Measurements from ENCODE around the gene CCN5.

- TF ChIP-seq CBX5 (IDR thresholded peaks at IDR 0.05; ENCODE audit: low read depth, low read length), result no peak
- no peak for TF ChIP-seq EZH2 (IDR thresholded peaks at IDR 0.05; ENCODE audit: low read depth, low read length, severe bottlenecking)
- TF ChIP-seq YY1 (IDR thresholded peaks at IDR 0.05; ENCODE audit: low read depth, low read length), result no peak
- no peak for TF ChIP-seq EGR1 (IDR thresholded peaks at IDR 0.05; ENCODE audit: borderline replicate concordance, low read depth, low read length)
- no peak for TF ChIP-seq EP300 (IDR thresholded peaks at IDR 0.05; ENCODE audit: borderline replicate concordance in 1 of 2, low read depth in 2 of 2, low read length in 2 of 2)
- no peak for TF ChIP-seq CREB1 (IDR thresholded peaks at IDR 0.05)
- TF ChIP-seq CTCF (IDR thresholded peaks at IDR 0.05; ENCODE audit: control extremely low read depth in 1 of 3, insufficient read depth in 1 of 3, low read depth in 1 of 3, low read length in 3 of 3), result no peak
- no peak for TF ChIP-seq POLR2AphosphoS5 (IDR thresholded peaks at IDR 0.05; ENCODE audit: low read depth, low read length)
- no peak for TF ChIP-seq POLR2A (IDR thresholded peaks at IDR 0.05; ENCODE audit: control extremely low read depth in 1 of 2, low read depth in 2 of 2, low read length in 2 of 2)
- no peak for TF ChIP-seq BACH1 (IDR thresholded peaks at IDR 0.05; ENCODE audit: low read length)
- TF ChIP-seq ATF2 (IDR thresholded peaks at IDR 0.05; ENCODE audit: low read length), result no peak
- no peak for TF ChIP-seq TAF1 (IDR thresholded peaks at IDR 0.05; ENCODE audit: low read depth, low read length)
- TF ChIP-seq POU5F1 (IDR thresholded peaks at IDR 0.05; ENCODE audit: low read depth, low read length), result no peak
- TF ChIP-seq ASH2L (IDR thresholded peaks at IDR 0.05; ENCODE audit: low read length), result no peak
Measured at GRCh38 chr20:44692932-44693480, 22.2 kb upstream of the CCN5 start.

Measured in H1 (cell line).